Heart right ventricle (tissue), 16 donors: ENCODE measurements around the gene ARHGDIB. TPM values are rescaled to one million over a fixed set of nuclear protein-coding genes. Genes with fewer than 3 reads are reported as not detected.

ENCODE experiments used
- ATAC-seq, 8 donors: fragments of 200-7000 bp; cut with Tn5 transposase; one replicate each; pipeline ENCODE4 v1.9.1; 2020; ENCODE audit warnings: mild to moderate bottlenecking in 8 of 8, moderate library complexity in 8 of 8, moderate number of reproducible peaks in 1 of 8
- DNase-seq, 2 donors: peaks; one replicate each; pipeline ENCODE4 v3.0.0-alpha.2; 2020
- H3K27ac ChIP-seq, 10 donors: fragments of 200-600 bp; sonication (generic) in 2 of 10; one replicate each; pipeline versions ENCODE4 v1.5.0 to v1.8.0; 2020 to 2022; ENCODE audit warnings: mild to moderate bottlenecking in 3 of 10
- H3K27me3 ChIP-seq, 7 donors: fragments of 200-600 bp; one replicate each; pipeline ENCODE4 v1.8.0; 2021 to 2022; ENCODE audit warnings: mild to moderate bottlenecking in 2 of 7
- H3K36me3 ChIP-seq, 9 donors: fragments of 200-600 bp; sonication (generic) in 1 of 9; one replicate each; pipeline versions ENCODE4 v1.5.0 to v1.8.0; 2020 to 2022; ENCODE audit warnings: mild to moderate bottlenecking in 2 of 9
- H3K4me1 ChIP-seq, 9 donors: fragments of 200-600 bp; sonication (generic) in 1 of 9; one replicate each; pipeline versions ENCODE4 v1.5.0 to v1.8.0; 2020 to 2022; ENCODE audit warnings: mild to moderate bottlenecking in 4 of 9
- H3K4me3 ChIP-seq, 10 donors: fragments of 200-600 bp; sonication (generic) in 2 of 10; one replicate each; pipeline versions ENCODE4 v1.5.0 to v1.8.0; 2020 to 2022; ENCODE audit warnings: mild to moderate bottlenecking in 7 of 10, moderate library complexity in 2 of 10
- H3K9me3 ChIP-seq, 11 donors: fragments of 200-600 bp in 10 of 11; sonication (generic) in 2 of 11; one replicate each; pipeline versions ENCODE4 v1.5.0 to v1.8.0; 2013 to 2022; ENCODE audit warnings: mild to moderate bottlenecking in 2 of 11, control low read depth in 1 of 11, moderate library complexity in 1 of 11
- WGBS, 2 donors: extraction: QIAGEN DNeasy Blood & Tissue Kit; methylation state at CpG; one replicate each; pipeline ENCODE4 v1.1.7; 2013; ENCODE audit warnings: inconsistent platforms in 1 of 2; 5-methylcytosine and 5-hydroxymethylcytosine counted together
- intact Hi-C, 10 donors: fragments of 100-400 bp; cut with DNase I; formaldehyde crosslinking; loops; one replicate each; pipeline versions ENCODE4 v1.11.1 to v1.14.2; 2022
- polyA plus RNA-seq, 2 donors: library from polyadenylated mRNA; stranded (reverse); fragments of 200-250 nt; gene quantifications; one replicate each; pipeline ENCODE4 v1.2.3, GENCODE V29; 2013
- total RNA-seq, 10 donors: library from RNA; stranded (reverse); fragmentation: NEBNext Ultra II Directional in 3 of 10; extraction: Animal tissue kit (Norgen Biotek cat#: 25700) in 3 of 10; gene quantifications; one replicate each; pipeline versions ENCODE4 v1.2.1 to v1.2.4, GENCODE V29; 2021 to 2023
- TF ChIP-seq, protein P1 (sequence below), 9 donors: fragments of 200-600 bp; sonication (generic) in 2 of 9; IDR thresholded peaks; one replicate each; pipeline versions ENCODE4 v1.5.0 to v1.8.0; 2021 to 2022; ENCODE audit warnings: antibody characterized with exemption in 9 of 9, mild to moderate bottlenecking in 5 of 9, moderate library complexity in 1 of 9
- donor health status: Arrhythmogenic right ventricular cardiomyopathy.
- donor health status: ischemic (EF 13 %, LVEDD 7.1; RV severe dilation, severe dysfunction).
- donor health status: healthy with polysubstance abuse.
- donor health status: DM: no; HTN: yes; CAD: no.
- donor health status: DM: no; HTN: no; CAD: no.
- donor health status: ischemic (EF 25% LVEDD 6.9; RV normal size, moderate dysfunction).
- donor health status: ischemic (EF 25% LVEDD 5.7; RV mildly dilated, moderate dysfunction).
- donor health status: healthy.
- donor health status: DM: yes; HTN: yes; CAD: no.
- donor health status: Ischemic cardiomyopathy.
- donor health status: ischemic (EF 35%, LVEDD 5.7; RV mildly dilated, moderate dysfunction).
- donor health status: nonischemic (EF 11% LVEDD 7.7; RV severe dilation, severe dysfunction).
- donor health status: DM: yes; HTN: yes; CAD: no.
- donor health status: PGD.
- donor health status: ischemic (EF 29% LVEDD 5.4; RV normal size, mild dysfunction).
- donor health status: nonischemic (EF 23%, LVEDD 6.1; RV moderate dilation, normal function).

The ARHGDIB gene
- total and polyA plus RNA-seq, 12 donors: 28.1 to 150 (median 45.4) TPM

DNA sequence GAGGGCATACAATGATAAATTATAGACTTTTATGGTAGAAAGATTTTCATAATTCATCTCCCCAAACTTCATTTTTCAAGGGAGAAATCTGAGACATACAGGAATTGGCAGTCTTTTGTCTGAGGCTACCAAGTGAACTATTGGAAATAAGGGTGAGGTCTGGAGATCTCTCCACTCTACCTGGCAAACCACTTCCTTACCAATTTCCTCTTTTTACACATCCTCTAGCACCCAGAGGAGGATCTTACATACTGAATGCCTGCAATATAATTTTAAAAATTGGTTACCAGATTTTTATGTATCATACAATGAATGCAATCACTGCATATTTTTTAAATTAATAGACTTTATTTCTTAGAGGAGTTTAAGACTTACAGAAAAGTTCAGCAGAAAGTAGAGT is 18.1 kb upstream of the ARHGDIB start:
- TF ChIP-seq, protein P1, sequence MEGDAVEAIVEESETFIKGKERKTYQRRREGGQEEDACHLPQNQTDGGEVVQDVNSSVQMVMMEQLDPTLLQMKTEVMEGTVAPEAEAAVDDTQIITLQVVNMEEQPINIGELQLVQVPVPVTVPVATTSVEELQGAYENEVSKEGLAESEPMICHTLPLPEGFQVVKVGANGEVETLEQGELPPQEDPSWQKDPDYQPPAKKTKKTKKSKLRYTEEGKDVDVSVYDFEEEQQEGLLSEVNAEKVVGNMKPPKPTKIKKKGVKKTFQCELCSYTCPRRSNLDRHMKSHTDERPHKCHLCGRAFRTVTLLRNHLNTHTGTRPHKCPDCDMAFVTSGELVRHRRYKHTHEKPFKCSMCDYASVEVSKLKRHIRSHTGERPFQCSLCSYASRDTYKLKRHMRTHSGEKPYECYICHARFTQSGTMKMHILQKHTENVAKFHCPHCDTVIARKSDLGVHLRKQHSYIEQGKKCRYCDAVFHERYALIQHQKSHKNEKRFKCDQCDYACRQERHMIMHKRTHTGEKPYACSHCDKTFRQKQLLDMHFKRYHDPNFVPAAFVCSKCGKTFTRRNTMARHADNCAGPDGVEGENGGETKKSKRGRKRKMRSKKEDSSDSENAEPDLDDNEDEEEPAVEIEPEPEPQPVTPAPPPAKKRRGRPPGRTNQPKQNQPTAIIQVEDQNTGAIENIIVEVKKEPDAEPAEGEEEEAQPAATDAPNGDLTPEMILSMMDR (IDR thresholded peaks at IDR 0.05): no peak
- Histone ChIP-seq H3K4me1 (peaks cover 0 to 63% (median 0%) of the 10 kb centered on the region in 9 donors), H3K4me3 (no peak overlapping the region), H3K9me3 (no peaks in the 10 kb centered on the region), H3K27ac (no peak overlapping the region), H3K36me3 (no peaks in the 10 kb centered on the region), H3K27me3 (no peaks in the 10 kb centered on the region)
- intact Hi-C loops: loop anchor here in 2 of 10 donors (2.0 to 10.0 kb wide), 2 partner anchors 31 to 895 kb away; no protein-coding TSS in a partner anchor
- ATAC-seq (no peak), DNase-seq (no peak)

DNA sequence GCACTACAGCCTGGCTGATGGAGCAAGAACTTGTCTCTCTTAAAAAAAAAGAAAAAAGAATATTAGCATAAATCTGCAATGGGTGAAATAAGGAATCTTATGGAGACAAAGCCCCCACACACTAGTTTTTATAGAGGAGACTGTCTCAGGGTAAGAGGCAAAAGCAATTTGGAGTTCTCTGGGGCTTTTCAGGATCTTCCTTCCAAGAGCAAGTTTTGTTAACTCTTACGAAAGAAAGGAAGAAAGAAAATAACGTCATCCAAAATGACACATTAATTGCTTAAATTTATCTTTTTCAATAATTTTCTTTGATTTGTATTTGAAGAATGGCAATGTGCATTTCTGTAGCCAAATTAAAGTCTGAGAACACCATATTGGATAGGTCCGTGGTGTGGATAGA is 15.3 kb upstream of the ARHGDIB start:
- Histone ChIP-seq H3K27ac (no peak overlapping the region), H3K27me3 (no peaks in the 10 kb centered on the region), H3K9me3 (no peaks in the 10 kb centered on the region), H3K36me3 (no peaks in the 10 kb centered on the region), H3K4me1 (peaks cover 0 to 51% (median 0%) of the 10 kb centered on the region in 9 donors), H3K4me3 (no peak overlapping the region)
- ATAC-seq (no peak), DNase-seq (no peak)
- intact Hi-C loops: loop anchor here in 1 of 10 donors (10.0 kb wide), 1 partner anchor 898 kb away; no protein-coding TSS in a partner anchor
- WGBS, 2 donors: 87% methylated on average over 3 of the region's 3 CpGs
- TF ChIP-seq, protein P1 (IDR thresholded peaks at IDR 0.05): no peak

DNA sequence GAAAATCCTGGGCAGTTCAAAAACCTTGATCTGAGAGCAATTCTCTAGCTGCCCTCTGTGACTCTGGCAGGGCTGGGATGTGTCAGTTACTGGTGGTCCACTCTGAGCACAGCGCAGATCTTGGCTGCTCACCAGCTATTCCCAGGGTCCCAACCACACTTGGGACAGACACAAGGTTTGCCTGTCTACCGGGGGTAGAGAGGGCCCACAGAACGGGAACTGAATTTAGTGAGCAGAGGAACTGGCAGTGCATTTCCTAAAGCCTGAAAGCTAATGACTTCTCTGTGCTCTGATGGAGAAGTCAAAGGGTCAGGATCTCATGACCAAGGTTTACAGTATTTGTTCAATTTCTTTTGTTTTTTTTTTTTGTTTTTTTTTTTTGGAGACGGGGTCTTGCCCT is 14.1 kb upstream of the ARHGDIB start:
- DNase-seq: no peak
- intact Hi-C loops: loop anchor here in 1 of 10 donors (10.0 kb wide), 1 partner anchor 899 kb away; no protein-coding TSS in a partner anchor
- H3K9me3 ChIP-seq: no peaks in the 10 kb centered on the region
- H3K27me3 ChIP-seq: no peaks in the 10 kb centered on the region
- TF ChIP-seq, protein P1 (IDR thresholded peaks at IDR 0.05): no peak
- no peak overlapping the region for H3K4me3 ChIP-seq
- 80 to 87% methylated on average over 4 of the region's 4 CpGs for WGBS, 2 donors
- no peaks in the 10 kb centered on the region for H3K36me3 ChIP-seq
- peaks cover 0 to 41% (median 0%) of the 10 kb centered on the region in 9 donors for H3K4me1 ChIP-seq
- peak overlapping the region in 1 of 10 donors; percentile 46 for H3K27ac ChIP-seq
- ATAC-seq: no peak

DNA sequence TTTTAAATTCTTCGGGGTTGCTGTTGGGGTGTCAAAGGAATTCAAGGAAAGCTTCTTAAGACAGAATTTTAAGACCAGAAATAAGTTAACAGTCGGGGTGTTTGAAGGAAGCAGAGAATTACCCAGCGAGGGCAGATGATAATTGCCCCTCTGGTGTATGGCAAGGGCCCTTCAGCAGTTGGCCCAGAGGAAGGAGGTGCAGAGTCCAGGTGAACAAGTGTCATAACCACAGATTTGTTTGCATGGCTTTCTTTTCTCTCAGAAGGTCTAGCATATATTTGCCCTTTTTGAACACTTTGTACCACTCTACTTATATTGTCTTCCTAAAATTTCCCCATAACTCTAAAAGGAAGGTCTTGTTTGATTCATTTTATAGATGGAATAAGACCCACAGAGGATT is 13.2 kb upstream of the ARHGDIB start:
- ATAC-seq (no peak), DNase-seq (no peak)
- Histone ChIP-seq H3K27me3 (no peaks in the 10 kb centered on the region), H3K36me3 (no peaks in the 10 kb centered on the region), H3K27ac (no peak overlapping the region), H3K4me3 (no peak overlapping the region), H3K9me3 (no peaks in the 10 kb centered on the region), H3K4me1 (peaks cover 0 to 32% (median 0%) of the 10 kb centered on the region in 9 donors)
- intact Hi-C loops: loop anchor here in 1 of 10 donors (10.0 kb wide), 1 partner anchor 900 kb away; no protein-coding TSS in a partner anchor
- 96 to 98% methylated on average over 3 of the region's 3 CpGs for WGBS, 2 donors
- TF ChIP-seq, protein P1 (IDR thresholded peaks at IDR 0.05): no peak
